ENCODE results near the gene ARHGDIA.

The ARHGDIA gene

DNA sequence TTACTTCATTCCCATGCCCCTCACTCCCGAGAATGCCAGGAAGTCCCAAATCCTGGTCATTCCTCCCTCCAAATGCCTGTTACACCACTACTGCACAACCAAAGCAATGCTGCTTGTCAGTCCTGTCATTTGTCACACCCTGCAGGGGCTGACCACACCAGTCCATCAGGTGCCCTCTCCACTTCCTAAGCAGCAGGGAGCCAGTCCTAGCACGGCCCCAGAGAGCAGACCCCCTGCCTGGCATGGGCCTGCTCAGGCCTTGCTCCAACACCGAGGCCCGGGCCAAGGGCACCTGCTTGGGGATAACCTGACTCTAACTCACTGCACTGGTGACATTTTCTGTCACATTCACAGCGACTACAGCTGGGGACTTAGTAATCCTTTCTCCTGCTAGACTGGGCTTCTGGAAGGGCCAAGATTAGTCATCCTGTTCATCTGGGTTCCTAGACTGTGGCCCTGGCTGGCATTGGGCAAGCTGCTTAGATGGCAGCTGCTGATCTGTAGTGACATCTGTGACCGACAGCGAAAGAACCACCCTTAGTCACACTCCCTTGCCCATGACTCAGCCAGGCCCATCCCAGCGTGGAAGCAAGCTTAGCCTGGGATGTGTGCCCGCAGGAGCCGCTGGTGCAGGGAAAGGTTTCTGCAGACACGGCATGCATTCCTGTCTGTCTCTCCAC is 14.9 kb upstream of the ARHGDIA start:
- DNase-seq: no peak

DNA sequence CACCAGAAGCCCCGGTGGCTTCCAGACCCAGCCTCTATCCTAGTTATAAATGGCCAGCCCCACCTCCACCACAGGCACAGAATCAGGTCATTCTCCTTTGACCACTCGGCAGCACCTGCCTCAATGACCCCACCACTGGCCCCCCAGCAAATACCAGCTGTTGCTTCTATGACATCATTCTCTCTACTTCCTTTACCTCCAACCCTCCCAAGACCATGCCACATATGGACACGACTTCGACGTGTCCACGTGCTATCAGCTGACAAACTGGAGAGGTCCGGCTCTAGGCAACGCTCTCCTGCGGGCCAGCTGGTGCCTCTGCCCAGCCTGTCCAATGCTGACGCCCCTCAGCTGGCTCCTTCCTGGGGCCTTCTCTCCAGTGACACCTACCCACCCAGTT is 14.3 kb upstream of the ARHGDIA start:
- no peak for DNase-seq

GRCh38 chr17:81884968-81885367 is 13.8 kb upstream of the ARHGDIA start:
- no peak for DNase-seq

GRCh38 chr17:81884520-81884919 is 13.4 kb upstream of the ARHGDIA start:
- no peak for DNase-seq

DNA sequence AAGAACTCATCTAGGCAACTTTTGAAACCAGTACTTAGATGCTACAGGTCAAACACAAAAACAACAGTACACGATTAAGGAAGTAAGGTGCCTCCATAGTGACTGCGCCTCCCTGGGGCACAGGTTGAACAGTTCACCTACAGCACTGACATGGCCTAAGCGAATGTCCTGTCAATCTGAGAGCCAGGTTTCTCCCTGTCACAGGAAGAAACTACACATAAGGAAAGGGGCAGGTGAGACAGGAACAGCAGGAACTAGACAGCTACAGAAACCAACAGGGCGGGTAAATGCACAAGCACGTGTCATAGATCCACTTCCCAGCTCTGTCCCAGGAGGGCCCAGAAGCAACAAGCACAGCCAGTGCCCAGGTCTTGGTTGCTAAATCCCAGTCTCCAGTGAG is 8.0 kb upstream of the ARHGDIA start:
- no peak for DNase-seq

DNA sequence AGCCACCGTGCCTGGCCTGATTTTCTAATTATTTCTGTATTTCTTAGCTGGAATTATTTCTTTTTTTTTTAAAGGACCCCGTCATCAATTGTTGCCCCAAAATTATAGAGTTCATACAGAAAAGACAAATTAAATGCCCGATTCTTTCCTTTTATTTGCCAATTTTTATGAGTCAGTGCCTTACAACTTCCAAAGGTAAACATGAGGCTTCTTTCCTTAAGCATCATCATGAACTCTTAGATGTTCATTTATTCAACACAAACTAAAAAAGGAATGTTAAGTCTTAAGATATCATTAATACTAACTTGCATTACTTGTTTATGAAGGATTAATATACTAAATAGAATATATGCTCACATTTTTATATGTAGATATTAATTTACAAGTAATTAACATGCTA is 7.2 kb upstream of the ARHGDIA start:
- DNase-seq: no peak

- no peak for DNase-seq
Observed at GRCh38 chr17:81877569-81877968, 6.4 kb upstream of the ARHGDIA start.

DNA sequence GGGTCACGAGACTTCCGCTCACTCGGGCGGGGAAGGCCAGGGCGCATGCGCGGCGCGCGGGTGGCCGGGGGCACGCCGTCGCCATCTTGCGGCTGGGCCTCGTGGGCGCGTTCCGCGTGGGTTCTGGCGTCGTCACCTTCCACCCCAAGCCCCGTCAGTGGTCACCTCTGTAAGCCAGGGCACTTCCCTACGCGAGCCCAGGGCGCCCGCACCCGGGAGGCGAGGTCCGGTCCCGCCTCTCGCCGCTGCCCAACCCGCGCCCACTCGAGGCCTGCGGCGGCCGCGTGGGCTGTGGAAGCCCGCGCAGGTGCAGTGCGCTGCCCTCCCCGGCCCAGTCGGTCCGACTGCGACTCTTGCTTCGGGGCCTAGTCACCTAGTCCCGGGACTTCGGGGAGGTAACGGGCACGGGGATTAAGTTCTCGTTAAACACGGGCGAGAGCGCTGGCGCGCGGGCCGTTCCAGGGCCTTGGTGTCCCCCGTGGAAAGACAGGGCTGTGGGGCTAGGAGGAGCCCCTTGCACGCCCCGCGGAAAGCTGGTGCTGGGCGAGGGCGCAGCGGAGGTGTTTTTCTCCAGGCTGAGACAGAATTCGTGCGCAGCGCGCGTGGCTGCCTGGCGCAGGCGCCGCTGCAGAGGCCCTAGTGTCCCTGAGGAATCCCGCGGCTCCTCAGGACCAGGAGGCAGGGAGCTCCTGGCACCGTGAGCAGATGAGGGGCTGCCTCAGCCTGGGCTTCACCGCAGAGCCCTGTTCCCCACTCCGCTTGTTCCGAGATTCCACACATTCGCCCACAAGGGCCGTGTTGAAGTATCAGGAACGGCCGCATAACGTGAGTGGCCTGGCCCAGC is 472 bp upstream of the ARHGDIA start:
- DNase-seq: peak; percentile 96 to 97

DNA sequence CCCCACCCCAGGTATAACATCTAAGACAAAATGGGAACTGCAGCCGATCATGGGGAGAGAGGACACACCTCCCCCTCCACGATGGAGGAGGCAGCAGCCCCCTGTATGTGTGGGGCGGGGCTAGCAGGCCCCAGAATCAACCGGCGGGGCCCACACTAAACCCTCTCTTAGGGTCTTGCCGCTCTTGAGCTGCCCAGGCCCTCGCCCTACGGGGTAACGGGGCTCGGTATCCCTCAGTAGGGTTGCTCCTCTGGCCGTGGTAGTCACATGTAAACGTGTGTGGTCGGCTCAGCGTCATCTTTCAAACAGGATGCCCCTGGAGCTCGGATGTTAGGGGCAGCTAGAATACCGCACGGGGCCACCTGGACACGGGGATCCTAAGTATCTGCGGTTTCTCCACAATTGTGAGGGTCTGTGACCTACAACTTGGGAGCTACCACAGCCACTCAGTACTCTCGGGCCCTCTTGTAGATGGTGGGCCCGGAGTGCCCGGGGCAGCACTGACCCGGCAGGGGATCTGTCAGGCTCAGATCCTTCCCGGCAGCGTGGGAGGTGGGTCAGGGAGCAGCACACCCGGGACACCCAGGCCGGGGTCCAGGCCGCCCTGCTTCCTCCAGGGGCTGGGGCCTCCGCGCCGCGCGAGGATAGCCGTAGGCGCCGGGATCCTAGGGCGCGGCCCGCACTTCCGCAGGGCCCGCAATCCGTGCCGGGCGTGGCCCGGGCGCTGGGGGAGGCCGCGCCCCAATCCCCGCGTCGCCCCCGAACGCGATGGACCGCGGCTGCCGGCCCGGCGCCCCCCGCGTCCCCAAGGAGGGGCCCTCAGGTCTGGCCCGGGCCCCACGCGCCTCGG is 781 bp downstream of the ARHGDIA start:
- DNase-seq: peak; percentile 51 to 53

GRCh38 chr17:81869221-81870130 is 1.7 kb downstream of the ARHGDIA start:
- DNase-seq: peak; percentile 56 to 61

DNA sequence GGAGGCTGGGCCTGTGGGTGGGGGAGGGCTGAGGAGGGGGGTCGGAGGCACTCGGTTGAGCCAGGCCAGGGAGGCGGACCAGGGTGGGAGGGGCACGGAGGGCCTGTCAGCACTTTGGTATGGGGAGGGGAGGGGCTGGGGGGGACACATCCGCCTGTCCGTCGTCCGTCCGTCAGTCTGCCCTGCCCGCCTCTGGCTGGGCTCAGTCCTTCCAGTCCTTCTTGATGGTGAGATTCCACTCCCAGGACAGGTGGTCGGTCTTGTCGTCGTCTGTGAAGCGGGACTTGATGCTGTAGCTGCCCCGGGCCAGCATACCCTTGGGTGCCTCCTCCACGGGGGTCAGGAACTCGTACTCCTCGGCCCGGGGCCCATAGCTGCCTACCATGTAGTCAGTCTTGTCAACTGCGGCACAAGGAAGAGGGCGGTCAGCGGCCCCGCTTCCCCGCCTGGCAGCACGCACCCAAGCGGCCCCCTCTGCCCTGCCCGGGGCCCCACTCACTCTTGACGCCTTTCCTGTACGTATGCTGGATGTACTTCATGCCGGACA is 2.4 kb downstream of the ARHGDIA start:
- DNase-seq: peak in 1 of 2 donors; percentile 27

GRCh38 chr17:81867991-81868673 is 3.0 kb downstream of the ARHGDIA start:
- DNase-seq: peak; percentile 35 to 39

- DNase-seq: peak in 1 of 2 donors; percentile 52
Observed at GRCh38 chr17:81867170-81867990, 3.8 kb downstream of the ARHGDIA start.

GRCh38 chr17:81866440-81867169 is 4.5 kb downstream of the ARHGDIA start:
- DNase-seq: peak in 1 of 2 donors; percentile 40

DNA sequence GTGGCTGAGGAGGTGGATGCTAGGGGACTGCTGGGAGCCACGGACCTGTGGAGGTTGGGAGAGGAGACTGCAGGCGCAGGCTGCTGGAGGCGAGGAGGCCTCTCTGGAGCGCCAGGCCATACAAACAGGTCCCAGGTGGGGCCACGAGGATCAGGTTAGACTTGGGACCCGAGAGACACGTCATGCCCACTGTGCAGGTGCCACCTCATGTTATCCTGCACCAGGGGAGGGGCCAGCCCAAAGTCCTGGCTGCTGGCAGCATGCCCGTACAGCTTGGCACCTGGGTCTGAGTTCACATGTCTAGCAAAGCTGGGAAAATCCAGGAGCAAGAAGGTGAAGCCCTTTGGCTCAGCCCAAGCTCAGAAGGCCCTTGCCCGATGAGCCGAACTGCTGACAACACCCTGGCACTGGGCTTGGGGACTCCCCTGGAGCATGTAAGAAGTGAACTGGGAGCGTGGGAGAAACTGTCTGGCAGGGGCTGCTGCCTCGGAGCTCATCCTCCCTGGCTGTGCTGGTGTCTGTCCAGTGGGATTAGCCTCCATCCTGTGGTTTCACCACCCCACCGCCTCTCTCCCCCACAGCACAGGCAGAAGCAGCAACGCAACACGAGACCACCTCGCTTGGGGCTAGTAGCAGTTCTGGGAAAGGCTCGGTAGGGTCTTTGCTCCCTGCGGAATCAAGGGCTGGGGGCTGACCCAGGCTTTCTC is 5.3 kb downstream of the ARHGDIA start:
- DNase-seq: peak in 1 of 2 donors; percentile 31

DNA sequence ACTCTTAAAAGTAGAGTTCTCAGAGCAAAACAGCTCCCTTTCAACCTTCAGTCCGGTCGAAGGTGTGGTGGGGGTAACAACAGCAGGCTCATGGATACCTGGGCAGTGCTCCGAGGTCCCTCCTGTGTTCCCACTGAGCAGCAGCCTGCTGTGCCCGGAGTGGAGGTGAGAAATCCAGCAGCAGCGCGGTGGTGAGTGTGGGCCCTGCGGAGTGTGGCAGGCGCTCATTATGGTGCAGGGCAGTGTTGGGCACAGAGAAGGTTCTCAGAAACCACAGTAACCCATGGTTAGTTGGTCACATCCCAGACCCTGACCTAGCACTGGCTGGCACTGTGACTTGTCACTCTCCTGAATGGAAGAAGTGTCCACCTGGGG is 5.8 kb downstream of the ARHGDIA start:
- DNase-seq: no peak

DNA sequence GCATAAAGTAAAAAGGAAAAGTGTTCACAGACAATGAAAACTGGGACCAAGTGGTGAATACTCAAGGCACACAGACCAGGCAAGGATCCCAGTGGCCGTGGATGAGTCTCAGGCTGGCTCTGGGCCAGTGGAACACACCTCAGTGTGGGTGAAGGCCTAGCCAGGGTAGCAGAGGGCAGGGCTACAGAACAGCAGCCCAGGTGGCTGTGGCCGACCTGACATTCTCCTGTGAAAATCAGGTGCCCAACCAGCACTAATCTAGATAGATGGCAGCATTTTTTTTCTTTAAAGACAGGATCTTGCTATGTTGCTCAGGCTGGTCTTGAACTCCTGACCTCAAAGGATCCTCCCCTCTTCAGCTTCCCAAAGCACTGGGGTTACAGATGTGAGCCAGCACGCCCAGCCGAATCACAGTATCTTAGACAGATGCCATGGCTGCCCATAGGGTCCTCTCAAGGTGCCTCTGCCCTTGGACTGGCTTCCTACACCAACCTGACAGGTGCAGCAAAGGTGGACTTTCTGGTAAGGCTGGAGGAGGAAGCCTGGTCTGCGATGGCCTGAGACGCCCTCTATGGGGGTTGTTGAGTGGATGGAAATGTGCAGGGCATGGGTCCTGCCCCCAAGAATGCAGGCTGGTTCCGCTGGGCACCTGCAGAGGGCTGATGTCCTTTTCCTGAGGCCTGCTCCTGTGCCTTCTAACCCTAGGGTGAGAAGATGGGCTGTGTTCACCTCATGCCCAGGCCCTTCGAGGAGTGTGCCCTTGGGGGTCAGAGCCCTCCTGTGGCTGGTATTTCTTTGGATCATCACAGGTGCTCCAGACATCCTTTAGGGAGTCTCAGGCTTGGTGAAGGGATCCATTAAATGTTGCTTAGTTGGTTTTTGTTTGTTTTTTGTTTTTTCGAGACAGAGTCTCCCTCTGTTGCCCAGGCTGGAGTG is 7.0 kb downstream of the ARHGDIA start:
- no peak for DNase-seq

- no peak for DNase-seq
Observed at GRCh38 chr17:81863123-81863675, 7.9 kb downstream of the ARHGDIA start.
